ENCODE results near the gene GSTP1.
"Not testable (repeated sequence)": the region's sequence is repeated elsewhere in the genome, so short reads cannot be mapped to it uniquely, and the experiment has no call there.

The GSTP1 gene

GRCh38 chr11:67597458-67597857 is 13.8 kb downstream of the GSTP1 start:
- DNase-seq (ENCODE audit: low spot score) = not testable (repeated sequence)

GRCh38 chr11:67597963-67598362 is 14.4 kb downstream of the GSTP1 start:
- not testable (repeated sequence) for DNase-seq (ENCODE audit: low spot score)

- DNase-seq (ENCODE audit: low spot score) = no peak
Measured at GRCh38 chr11:67599149-67599548, 15.5 kb downstream of the GSTP1 start.

GRCh38 chr11:67600324-67601029 is 16.9 kb downstream of the GSTP1 start:
- no peak for DNase-seq (ENCODE audit: low spot score)

GRCh38 chr11:67601098-67601497 is 17.5 kb downstream of the GSTP1 start:
- DNase-seq (ENCODE audit: low spot score) = no peak

GRCh38 chr11:67604119-67604518 is 20.5 kb downstream of the GSTP1 start:
- not testable (repeated sequence) for DNase-seq (ENCODE audit: low spot score)

GRCh38 chr11:67604815-67605214 is 21.2 kb downstream of the GSTP1 start:
- DNase-seq (ENCODE audit: low spot score) = no peak

GRCh38 chr11:67605231-67606011 is 21.8 kb downstream of the GSTP1 start:
- DNase-seq (ENCODE audit: low spot score) = no peak

GRCh38 chr11:67606093-67606491 is 22.5 kb downstream of the GSTP1 start:
- no peak for DNase-seq (ENCODE audit: low spot score)

- peak; percentile 68 for DNase-seq (ENCODE audit: low spot score)
Measured at GRCh38 chr11:67606492-67607295, 23.1 kb downstream of the GSTP1 start, which contains the start of gene NDUFV1. NDUFV1 (plus strand) TSS chr11:67606936; CDS start chr11:67607005, 69 bp downstream.

- no peak for DNase-seq (ENCODE audit: low spot score)
Measured at GRCh38 chr11:67607507-67607906, 23.9 kb downstream of the GSTP1 start.

- no peak for DNase-seq (ENCODE audit: low spot score)
Measured at GRCh38 chr11:67608486-67608885, 24.9 kb downstream of the GSTP1 start.

GRCh38 chr11:67609316-67609715 is 25.7 kb downstream of the GSTP1 start:
- no peak for DNase-seq (ENCODE audit: low spot score)

GRCh38 chr11:67610302-67610868 is 26.8 kb downstream of the GSTP1 start:
- no peak for DNase-seq (ENCODE audit: low spot score)

GRCh38 chr11:67611165-67611564 is 27.6 kb downstream of the GSTP1 start:
- no peak for DNase-seq (ENCODE audit: low spot score)

GRCh38 chr11:67611704-67612587 is 28.3 kb downstream of the GSTP1 start:
- DNase-seq (ENCODE audit: low spot score) = no peak

GRCh38 chr11:67612751-67613150 is 29.1 kb downstream of the GSTP1 start:
- no peak for DNase-seq (ENCODE audit: low spot score)

- DNase-seq (ENCODE audit: low spot score) = no peak
Measured at GRCh38 chr11:67613313-67613959, 29.8 kb downstream of the GSTP1 start.

GRCh38 chr11:67613960-67614715 is 30.5 kb downstream of the GSTP1 start:
- no peak for DNase-seq (ENCODE audit: low spot score)

All from COLO829 (cell line).